HUES48 (cell line): ENCODE data around the gene OR4E1.
"Not testable (repeated sequence)": the region's sequence is repeated elsewhere in the genome, so short reads cannot be mapped to it uniquely, and the experiment has no call there.

Experiments
- H3K27ac ChIP-seq: one replicate; pipeline ENCODE4 v1.7.0; 2013; ENCODE audit warnings: low read depth, low read length, inconsistent platforms
- H3K27me3 ChIP-seq: 2 replicates; pipeline ENCODE4 v1.6.1; 2013; ENCODE audit warnings: mild to moderate bottlenecking, low read length; ENCODE audit not compliant: control insufficient read depth, insufficient read depth
- H3K36me3 ChIP-seq: 2 replicates; pipeline ENCODE4 v1.6.1; 2013; ENCODE audit warnings: low read length; ENCODE audit not compliant: control insufficient read depth, insufficient read depth
- H3K4me1 ChIP-seq: 2 replicates; pipeline ENCODE4 v1.6.1; 2013; ENCODE audit warnings: mild to moderate bottlenecking, low read length; ENCODE audit not compliant: control insufficient read depth, insufficient read depth
- H3K4me3 ChIP-seq: 2 replicates; pipeline ENCODE4 v1.5.1; 2013; ENCODE audit warnings: mild to moderate bottlenecking, low read depth, low read length
- H3K9ac ChIP-seq: 2 replicates; pipeline ENCODE4 v1.6.1; 2013; ENCODE audit warnings: mild to moderate bottlenecking, low read depth, low read length, moderate library complexity
- H3K9me3 ChIP-seq: 2 replicates; pipeline ENCODE4 v1.6.1; 2013; ENCODE audit warnings: low read length; ENCODE audit not compliant: control insufficient read depth, insufficient read depth

The OR4E1 gene

DNA sequence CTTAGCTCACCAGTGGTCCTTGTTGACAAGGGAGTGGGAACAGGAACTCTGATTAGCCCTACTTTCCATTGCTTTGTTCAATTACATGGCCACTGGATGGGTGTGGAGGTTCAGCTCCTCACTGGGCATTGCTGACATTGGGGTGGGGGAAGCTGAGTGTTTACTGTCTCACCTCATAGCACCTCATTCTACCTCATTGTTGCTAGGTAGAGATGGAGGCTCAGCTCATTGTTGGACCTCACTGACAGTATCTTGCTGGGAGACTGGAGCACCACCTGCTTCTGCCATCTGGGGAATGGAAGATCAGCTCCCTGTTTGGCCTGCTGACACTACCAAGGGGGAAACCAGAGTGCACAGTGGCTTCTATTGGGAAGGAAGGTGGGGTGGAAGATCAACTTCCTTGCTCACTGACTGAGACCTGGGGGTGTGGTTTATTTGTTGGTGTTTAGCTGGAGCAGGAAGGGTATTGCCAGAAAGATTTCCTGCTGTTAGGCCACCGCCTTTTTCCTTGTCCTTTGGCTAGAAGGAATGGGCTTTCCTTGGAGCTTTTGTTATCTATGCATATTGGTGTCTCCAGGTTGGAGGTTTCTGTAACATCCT lies 21.3 kb downstream of the OR4E1 start:
- H3K9me3 ChIP-seq = no peaks in the 10 kb centered on the region
- H3K27ac ChIP-seq = no peak overlapping the region
- peaks cover 6% of the 10 kb centered on the region for H3K4me1 ChIP-seq
- no peak overlapping the region for H3K9ac ChIP-seq
- no peaks in the 10 kb centered on the region for H3K36me3 ChIP-seq
- no peak overlapping the region for H3K4me3 ChIP-seq
- H3K27me3 ChIP-seq = no peaks in the 10 kb centered on the region

GRCh38 chr14:21647380-21647779 lies 26.2 kb downstream of the OR4E1 start:
- Histone ChIP-seq H3K9ac (no peak overlapping the region), H3K4me1 (peaks cover 11% of the 10 kb centered on the region), H3K27me3 (no peaks in the 10 kb centered on the region), H3K36me3 (no peaks in the 10 kb centered on the region), H3K4me3 (no peak overlapping the region), H3K27ac (no peak overlapping the region), H3K9me3 (no peaks in the 10 kb centered on the region)

- H3K9me3 ChIP-seq = no peaks in the 10 kb centered on the region
- H3K36me3 ChIP-seq = no peaks in the 10 kb centered on the region
- no peaks in the 10 kb centered on the region for H3K27me3 ChIP-seq
- H3K4me1 ChIP-seq = peaks cover 8% of the 10 kb centered on the region
- H3K9ac ChIP-seq = no peak overlapping the region
- no peak overlapping the region for H3K4me3 ChIP-seq
- no peak overlapping the region for H3K27ac ChIP-seq
Measured at GRCh38 chr14:21643407-21643806, 30.2 kb downstream of the OR4E1 start.

DNA sequence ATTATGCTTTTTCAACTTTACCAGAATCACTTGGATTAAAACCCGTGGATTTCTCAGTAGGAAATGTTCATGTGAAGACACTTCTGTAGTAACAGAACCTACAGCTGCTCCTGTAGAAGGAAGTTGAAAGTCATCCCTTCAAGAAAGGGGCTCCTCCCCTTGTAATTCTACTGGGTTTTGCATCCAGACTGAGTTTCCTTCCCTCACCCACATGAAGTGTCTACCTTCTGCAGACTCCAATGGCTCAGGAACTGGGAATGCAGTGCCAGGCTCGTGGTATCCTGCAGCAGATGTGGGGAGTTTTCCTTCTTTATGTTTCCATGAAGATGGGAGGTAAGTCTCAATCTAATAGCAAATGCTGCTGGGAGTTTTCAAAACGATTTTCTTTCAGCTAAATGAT lies 30.9 kb downstream of the OR4E1 start:
- no peak overlapping the region for H3K27ac ChIP-seq
- H3K27me3 ChIP-seq = no peaks in the 10 kb centered on the region
- peaks cover 8% of the 10 kb centered on the region for H3K4me1 ChIP-seq
- H3K4me3 ChIP-seq = no peak overlapping the region
- no peak overlapping the region for H3K9ac ChIP-seq
- H3K36me3 ChIP-seq = no peaks in the 10 kb centered on the region
- no peaks in the 10 kb centered on the region for H3K9me3 ChIP-seq

DNA sequence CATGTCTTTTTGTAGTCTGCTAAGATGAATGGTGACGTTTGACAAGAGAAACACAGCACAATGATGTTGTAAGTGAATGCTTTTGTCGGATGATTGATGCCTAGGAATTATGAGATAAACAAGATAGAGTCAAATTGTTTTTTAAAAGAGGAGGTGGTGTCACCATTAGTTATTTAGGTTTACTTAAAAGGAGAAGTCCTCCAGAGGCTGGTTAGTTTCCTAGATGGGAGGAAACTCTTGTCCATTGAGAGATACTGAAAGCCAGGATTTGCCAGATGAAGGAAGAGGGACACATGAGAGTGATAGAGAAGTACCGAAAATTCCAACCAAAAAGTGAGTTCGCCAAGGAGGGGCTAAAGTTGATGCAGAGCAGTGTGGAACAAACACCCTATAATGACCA lies 38.8 kb downstream of the OR4E1 start, which contains the start of gene OR10G2:
Gene OR10G2, minus strand, starts transcription at position 101 of the 400 bp plus-strand sequence. Its CDS starts 98 bp downstream, at position 3.
- Histone ChIP-seq H3K27me3 (no peaks in the 10 kb centered on the region), H3K4me3 (no peak within 1 kb of the TSS), H3K9me3 (no peaks in the 10 kb centered on the region), H3K4me1 (no peaks in the 10 kb centered on the region), H3K9ac (no peak within 1 kb of the TSS), H3K27ac (no peak within 1 kb of the TSS), H3K36me3 (no peaks in the 10 kb centered on the region)

DNA sequence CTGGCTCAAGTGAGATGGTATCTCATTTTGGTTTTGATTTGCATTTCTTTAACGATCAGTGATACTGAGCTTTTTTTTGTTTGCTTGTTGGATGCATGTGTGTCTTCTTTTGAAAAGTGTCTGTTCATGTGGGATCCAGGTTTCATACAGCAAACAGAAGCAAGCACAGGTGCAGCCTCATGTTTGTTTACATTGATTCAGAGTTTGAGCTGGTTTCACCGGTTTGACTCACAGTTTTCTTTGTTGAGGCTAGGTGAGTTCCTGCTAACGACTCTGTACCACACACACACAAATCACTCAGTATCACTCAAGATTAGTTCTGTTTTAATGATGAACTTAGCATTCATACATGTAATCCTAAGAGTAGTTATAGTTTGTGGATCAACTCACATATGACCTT lies 42.5 kb downstream of the OR4E1 start:
- Histone ChIP-seq H3K27me3 (no peaks in the 10 kb centered on the region), H3K4me1 (no peaks in the 10 kb centered on the region), H3K9me3 (no peaks in the 10 kb centered on the region), H3K4me3 (no peak overlapping the region), H3K27ac (no peak overlapping the region), H3K36me3 (no peaks in the 10 kb centered on the region), H3K9ac (no peak overlapping the region)

DNA sequence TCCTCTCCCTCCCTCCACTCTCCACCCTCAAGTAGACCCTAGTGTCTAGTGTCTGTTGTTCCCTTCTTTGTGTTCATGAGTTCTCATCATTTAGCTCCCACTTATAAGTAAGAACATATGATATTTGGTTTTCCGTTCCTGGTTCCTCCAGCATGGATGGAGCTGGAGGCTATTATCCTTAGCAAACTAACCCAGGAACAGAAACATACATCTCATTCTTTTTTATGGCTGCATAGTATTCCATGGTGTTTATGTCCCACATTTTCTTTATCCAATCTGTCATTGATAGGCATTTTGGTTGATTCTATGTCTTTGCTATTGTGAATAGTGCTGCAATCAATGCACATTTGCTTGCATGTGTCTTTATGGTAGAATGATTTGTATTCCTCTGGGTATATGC lies 43.1 kb downstream of the OR4E1 start:
- H3K4me1 ChIP-seq, H3K36me3 ChIP-seq, H3K27me3 ChIP-seq, H3K9me3 ChIP-seq, H3K4me3 ChIP-seq, H3K27ac ChIP-seq, H3K9ac ChIP-seq: not testable (repeated sequence)

GRCh38 chr14:21626491-21627230 lies 47.0 kb downstream of the OR4E1 start:
- H3K4me3 ChIP-seq = no peak overlapping the region
- no peaks in the 10 kb centered on the region for H3K9me3 ChIP-seq
- no peak overlapping the region for H3K27ac ChIP-seq
- no peaks in the 10 kb centered on the region for H3K4me1 ChIP-seq
- H3K27me3 ChIP-seq = no peaks in the 10 kb centered on the region
- H3K9ac ChIP-seq = no peak overlapping the region
- no peaks in the 10 kb centered on the region for H3K36me3 ChIP-seq
